ENCODE measurements around the gene SMURF1.

Gene SMURF1

DNA sequence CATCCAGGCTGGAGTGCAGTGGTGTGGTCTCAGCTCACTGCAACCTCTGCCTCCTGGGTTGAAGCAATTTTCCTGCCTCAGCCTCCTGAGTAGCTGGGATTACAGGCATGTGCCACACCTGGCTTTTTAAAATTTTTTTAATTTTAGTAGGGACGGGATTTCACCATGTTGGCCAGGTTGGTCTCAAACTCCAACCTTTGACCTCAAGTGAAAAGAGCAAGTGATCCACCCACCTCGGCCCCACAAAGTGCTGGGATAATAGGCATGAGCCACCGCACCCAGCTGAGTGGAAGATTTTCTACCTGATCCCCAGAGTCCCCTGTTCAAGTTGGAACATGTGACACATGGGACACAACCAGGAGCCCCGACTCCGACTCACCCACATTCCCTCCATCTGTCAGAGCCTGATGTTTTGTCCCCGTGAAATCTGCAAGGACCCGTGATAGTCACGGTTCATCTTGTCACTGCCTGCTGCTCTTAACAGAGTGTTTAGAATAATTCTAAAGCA is 104.5 kb downstream of the SMURF1 start:
- H3K9ac ChIP-seq (ENCODE audit: low read depth, low read length), result no peak overlapping the region
- H3K27ac ChIP-seq (ENCODE audit: low read length), result no peak overlapping the region
- H3K4me3 ChIP-seq (ENCODE audit: low read length), result no peak overlapping the region
- H3K4me1 ChIP-seq (ENCODE audit: insufficient read depth, low read length), result no peaks in the 10 kb centered on the region
- H3K9me3 ChIP-seq (ENCODE audit: insufficient read depth, low read depth, low read length), result no peaks in the 10 kb centered on the region
- H3K27me3 ChIP-seq (ENCODE audit: insufficient read depth, low read length), result no peaks in the 10 kb centered on the region
- peaks cover 91% of the 10 kb centered on the region for H3K36me3 ChIP-seq (ENCODE audit: insufficient read depth, low read depth, low read length)

DNA sequence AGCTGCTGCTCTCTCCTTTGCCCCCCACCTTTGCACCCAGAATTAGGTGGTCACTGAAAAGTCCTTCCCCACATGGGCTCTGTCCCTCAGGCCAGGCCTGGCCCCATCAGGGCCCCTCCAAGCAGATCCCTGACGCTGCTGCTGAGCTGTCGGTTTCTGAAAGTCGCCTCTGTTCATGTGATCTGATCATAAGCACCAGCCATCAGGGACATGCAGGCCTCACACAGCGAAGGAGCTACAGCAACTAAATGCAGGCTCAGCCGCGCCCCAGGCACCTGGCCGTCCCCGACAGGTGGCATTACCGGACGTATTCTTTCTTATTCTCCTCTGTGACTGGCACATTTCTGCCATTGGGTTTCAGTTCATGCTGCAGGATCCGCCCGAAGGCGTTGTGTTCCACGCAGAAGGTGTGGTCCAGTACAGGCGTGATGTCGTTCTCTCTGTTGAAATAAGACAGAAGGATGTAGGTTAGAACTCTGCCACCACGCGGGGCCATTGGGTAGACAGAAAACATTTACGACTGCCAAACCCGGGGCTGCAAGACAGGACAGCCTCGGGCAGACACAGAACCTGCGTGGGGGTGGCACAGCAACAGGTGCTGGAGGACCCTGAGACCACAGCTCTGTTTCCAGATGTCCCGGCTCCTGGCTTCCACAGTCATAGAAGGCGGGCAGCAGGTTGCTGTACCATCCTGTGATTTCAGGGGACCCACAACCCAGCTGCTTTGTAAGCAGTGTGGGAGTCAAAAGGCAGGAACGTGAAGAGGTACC is 105.6 kb downstream of the SMURF1 start:
- H3K27me3 ChIP-seq (ENCODE audit: insufficient read depth, low read length), result no peaks in the 10 kb centered on the region
- H3K9ac ChIP-seq (ENCODE audit: low read depth, low read length), result no peak overlapping the region
- no peak overlapping the region for H3K4me3 ChIP-seq (ENCODE audit: low read length)
- peaks cover 91% of the 10 kb centered on the region for H3K36me3 ChIP-seq (ENCODE audit: insufficient read depth, low read depth, low read length)
- H3K9me3 ChIP-seq (ENCODE audit: insufficient read depth, low read depth, low read length), result no peaks in the 10 kb centered on the region
- H3K4me1 ChIP-seq (ENCODE audit: insufficient read depth, low read length), result no peaks in the 10 kb centered on the region
- no peak overlapping the region for H3K27ac ChIP-seq (ENCODE audit: low read length)

DNA sequence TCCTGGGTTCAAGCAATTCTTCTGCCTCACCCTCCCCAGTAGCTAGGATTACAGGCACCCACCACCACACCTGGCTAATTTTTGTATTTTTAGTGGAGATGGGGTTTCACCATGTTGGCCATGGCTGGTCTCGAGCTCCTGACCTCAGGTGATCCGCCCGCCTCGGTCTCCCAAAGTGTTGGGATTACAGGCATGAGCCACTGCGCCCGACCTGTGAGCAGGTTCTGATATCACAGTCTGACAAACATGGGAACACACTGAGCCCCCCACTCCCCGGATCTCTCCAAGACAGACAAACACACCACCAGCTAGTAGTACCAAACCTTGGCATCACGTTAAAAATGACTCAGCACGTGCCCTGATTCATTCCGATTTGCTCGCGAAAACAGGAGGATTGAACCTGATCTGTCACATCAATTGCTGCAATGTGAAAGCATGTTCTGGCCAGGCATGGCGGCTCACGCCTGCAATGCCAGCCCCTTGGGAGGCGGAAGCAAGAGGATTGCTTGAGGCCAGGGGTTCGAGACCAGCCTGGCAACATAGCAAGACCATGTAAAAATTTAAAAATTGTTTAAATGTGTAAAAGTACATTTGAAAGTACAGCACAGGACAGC is 106.5 kb downstream of the SMURF1 start:
- Histone ChIP-seq H3K9me3 (ENCODE audit: insufficient read depth, low read depth, low read length) (no peaks in the 10 kb centered on the region), H3K27ac (ENCODE audit: low read length) (no peak overlapping the region), H3K9ac (ENCODE audit: low read depth, low read length) (no peak overlapping the region), H3K4me1 (ENCODE audit: insufficient read depth, low read length) (no peaks in the 10 kb centered on the region), H3K27me3 (ENCODE audit: insufficient read depth, low read length) (no peaks in the 10 kb centered on the region), H3K36me3 (ENCODE audit: insufficient read depth, low read depth, low read length) (peaks cover 91% of the 10 kb centered on the region), H3K4me3 (ENCODE audit: low read length) (no peak overlapping the region)

DNA sequence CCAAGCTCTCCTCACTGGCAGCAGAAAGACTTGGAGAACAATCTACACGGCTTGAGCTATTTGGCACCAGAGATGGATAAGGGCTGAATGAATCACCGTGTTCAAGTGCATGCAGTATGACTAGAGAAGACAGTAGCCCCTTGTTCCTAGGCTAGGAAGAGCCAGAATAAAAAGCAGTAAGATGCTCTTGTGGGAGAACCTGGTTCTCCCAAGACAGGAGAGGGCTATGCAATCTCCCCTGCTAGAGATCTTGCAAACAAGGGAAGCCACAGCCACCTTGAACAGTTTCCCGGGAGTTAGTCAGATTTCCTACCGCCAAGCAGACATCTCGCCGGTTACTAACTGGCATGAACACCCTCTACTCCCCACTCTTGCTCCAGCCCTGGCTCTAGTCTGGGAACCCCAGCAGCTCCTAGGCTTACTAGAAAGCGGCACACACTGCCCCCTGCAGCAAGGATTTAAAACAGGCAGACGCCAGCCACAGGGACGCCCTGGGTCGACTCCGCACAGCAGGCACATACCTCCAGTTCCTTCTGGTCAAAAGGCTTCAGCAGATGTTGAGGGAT is 107.3 kb downstream of the SMURF1 start:
- Histone ChIP-seq H3K9ac (ENCODE audit: low read depth, low read length) (no peak overlapping the region), H3K4me1 (ENCODE audit: insufficient read depth, low read length) (no peaks in the 10 kb centered on the region), H3K27me3 (ENCODE audit: insufficient read depth, low read length) (no peaks in the 10 kb centered on the region), H3K4me3 (ENCODE audit: low read length) (no peak overlapping the region), H3K27ac (ENCODE audit: low read length) (no peak overlapping the region), H3K36me3 (ENCODE audit: insufficient read depth, low read depth, low read length) (peaks cover 90% of the 10 kb centered on the region), H3K9me3 (ENCODE audit: insufficient read depth, low read depth, low read length) (no peaks in the 10 kb centered on the region)

DNA sequence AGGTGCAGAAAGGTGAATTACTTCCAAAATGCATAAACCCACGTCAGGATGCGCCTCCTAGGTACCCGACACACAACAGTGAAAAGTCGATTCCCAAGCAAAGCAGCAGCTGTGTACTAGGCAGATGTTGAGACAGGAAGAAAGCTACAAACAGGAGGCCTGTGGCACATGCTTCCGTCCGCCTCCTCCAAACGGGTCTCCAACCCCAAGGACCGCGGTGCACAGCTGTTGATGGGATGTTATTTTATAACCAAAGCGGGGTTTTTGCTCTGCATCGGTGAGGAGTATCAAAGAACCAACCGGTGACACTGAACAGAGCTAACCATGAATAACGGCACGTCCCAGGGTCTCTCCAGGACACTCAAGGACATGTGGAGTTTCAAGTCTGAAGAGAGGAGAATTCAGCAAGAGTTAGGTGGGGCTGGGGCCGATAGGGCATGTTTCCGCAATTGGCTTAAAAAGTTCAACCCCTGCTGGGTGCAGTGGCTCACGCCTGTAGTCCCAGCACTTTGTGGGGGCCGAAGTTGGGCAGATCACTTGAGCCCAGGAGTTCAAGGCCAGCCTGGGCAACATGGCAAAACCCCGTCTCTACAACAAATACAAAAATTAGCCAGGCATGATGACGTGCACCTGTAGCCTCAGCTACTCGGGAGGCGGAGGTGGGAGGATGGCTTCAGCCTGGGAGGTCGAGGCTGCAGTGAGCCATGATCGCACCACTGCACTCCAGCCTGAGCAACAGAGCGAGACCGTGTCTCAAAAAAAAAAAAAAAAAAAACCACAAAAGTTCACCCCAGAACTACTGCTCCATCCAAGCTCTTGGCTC is 108.0 kb downstream of the SMURF1 start:
- Histone ChIP-seq H3K27me3 (ENCODE audit: insufficient read depth, low read length) (no peaks in the 10 kb centered on the region), H3K36me3 (ENCODE audit: insufficient read depth, low read depth, low read length) (peaks cover 91% of the 10 kb centered on the region), H3K4me1 (ENCODE audit: insufficient read depth, low read length) (no peaks in the 10 kb centered on the region), H3K4me3 (ENCODE audit: low read length) (no peak overlapping the region), H3K9ac (ENCODE audit: low read depth, low read length) (no peak overlapping the region), H3K27ac (ENCODE audit: low read length) (no peak overlapping the region), H3K9me3 (ENCODE audit: insufficient read depth, low read depth, low read length) (no peaks in the 10 kb centered on the region)

DNA sequence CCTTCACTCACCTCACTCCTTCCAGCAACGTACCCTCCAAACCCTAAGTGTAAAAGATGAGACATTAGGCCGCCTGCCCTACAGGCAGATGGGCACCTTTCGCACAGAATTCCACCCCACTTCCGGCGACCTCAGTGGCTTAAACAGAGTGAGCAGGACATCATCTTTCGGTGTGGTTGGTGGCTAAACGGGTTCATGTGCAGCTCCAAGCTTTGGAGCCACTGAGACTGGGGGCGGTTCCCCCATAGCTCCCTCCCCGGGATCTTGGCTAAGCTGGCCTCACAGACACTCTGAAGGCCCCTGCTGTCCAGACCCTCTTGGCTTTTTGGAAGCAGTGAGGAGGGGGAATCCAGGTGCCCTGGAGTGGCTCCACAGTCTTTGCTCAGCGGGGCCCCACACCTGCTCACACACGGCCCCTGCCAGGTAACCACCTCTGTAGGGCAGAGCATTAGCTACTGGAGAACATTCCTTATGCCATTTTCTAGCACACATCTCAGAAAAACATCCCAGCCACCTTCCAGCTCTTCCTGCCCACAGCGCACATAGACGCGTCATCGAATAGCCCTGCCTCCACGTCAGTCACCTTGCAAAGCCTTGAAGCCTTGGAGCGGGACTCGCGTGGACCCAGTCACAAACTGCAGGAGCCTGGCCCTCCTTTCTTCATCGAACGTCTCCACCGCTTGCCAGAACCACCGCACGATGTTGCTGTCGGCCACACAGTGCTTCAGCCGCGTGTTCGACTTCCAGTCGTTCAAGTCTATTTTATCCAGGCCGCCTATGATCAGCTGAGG is 108.8 kb downstream of the SMURF1 start:
- Histone ChIP-seq H3K27me3 (ENCODE audit: insufficient read depth, low read length) (no peaks in the 10 kb centered on the region), H3K9ac (ENCODE audit: low read depth, low read length) (no peak overlapping the region), H3K36me3 (ENCODE audit: insufficient read depth, low read depth, low read length) (peaks cover 97% of the 10 kb centered on the region), H3K4me3 (ENCODE audit: low read length) (no peak overlapping the region), H3K4me1 (ENCODE audit: insufficient read depth, low read length) (no peaks in the 10 kb centered on the region), H3K27ac (ENCODE audit: low read length) (no peak overlapping the region), H3K9me3 (ENCODE audit: insufficient read depth, low read depth, low read length) (no peaks in the 10 kb centered on the region)

DNA sequence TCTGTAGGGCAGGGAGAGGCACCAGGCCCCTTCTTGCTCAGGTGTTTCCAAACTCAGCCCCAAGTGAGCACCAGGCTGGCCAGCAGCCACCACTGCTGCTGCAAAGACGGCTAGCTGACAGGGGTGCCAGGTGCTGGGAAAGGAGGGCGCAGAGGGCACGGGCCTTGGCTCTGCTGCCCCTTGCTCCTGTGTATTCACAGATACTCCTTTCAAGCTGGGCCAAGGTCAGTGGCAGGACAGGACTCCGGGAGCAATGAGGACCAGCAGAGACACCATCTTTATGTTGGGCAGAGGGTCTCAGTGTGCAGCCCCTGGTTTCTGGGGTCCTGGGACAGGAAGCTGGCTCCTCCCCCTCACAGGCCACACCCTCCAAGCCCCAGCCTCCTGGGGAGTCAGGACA is 110.1 kb downstream of the SMURF1 start:
- no peaks in the 10 kb centered on the region for H3K4me1 ChIP-seq (ENCODE audit: insufficient read depth, low read length)
- H3K36me3 ChIP-seq (ENCODE audit: insufficient read depth, low read depth, low read length), result peaks cover 99% of the 10 kb centered on the region
- no peaks in the 10 kb centered on the region for H3K9me3 ChIP-seq (ENCODE audit: insufficient read depth, low read depth, low read length)
- H3K27me3 ChIP-seq (ENCODE audit: insufficient read depth, low read length), result no peaks in the 10 kb centered on the region
- no peak overlapping the region for H3K4me3 ChIP-seq (ENCODE audit: low read length)
- H3K9ac ChIP-seq (ENCODE audit: low read depth, low read length), result no peak overlapping the region
- no peak overlapping the region for H3K27ac ChIP-seq (ENCODE audit: low read length)

DNA sequence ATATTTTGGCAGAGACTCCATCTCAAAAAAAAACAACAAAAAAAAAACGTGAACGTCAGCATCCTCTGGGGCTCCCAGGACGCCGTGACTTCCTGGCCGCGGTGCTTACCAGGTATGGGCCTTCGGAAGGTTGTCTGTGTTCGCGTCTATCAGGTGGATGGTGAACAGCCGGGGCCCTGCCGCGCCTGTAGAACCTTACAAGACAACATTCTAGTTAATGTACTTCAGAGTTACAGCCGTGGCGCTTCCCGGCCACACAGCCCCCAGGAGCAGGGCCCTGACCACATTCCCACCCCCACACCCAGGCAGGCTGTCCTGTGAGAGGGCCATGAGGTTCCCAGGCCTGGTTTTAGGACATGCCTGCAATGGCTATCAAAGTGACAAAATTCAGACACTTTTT is 111.0 kb downstream of the SMURF1 start:
- no peaks in the 10 kb centered on the region for H3K27me3 ChIP-seq (ENCODE audit: insufficient read depth, low read length)
- no peak overlapping the region for H3K4me3 ChIP-seq (ENCODE audit: low read length)
- peaks cover 99% of the 10 kb centered on the region for H3K36me3 ChIP-seq (ENCODE audit: insufficient read depth, low read depth, low read length)
- H3K9ac ChIP-seq (ENCODE audit: low read depth, low read length), result no peak overlapping the region
- no peaks in the 10 kb centered on the region for H3K4me1 ChIP-seq (ENCODE audit: insufficient read depth, low read length)
- H3K27ac ChIP-seq (ENCODE audit: low read length), result no peak overlapping the region
- no peaks in the 10 kb centered on the region for H3K9me3 ChIP-seq (ENCODE audit: insufficient read depth, low read depth, low read length)

DNA sequence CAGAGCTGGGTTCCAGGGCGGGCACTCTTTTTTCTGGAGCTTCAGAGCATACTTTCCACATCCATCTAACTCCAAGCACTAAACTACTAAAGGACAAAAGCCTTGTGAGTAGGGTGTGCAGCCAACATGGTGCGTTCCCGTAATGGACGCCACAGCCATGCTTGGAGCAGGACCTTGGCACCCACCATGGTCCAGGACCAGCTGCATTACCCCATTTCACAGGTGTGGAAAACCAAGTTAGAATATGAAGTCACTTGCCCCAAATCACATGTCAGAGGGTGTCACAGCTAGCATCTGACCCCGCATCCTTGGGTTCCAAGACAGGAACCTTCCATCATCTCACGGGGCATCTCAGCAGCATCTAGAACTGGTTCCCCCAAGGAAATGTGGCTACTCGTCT is 112.4 kb downstream of the SMURF1 start:
- Histone ChIP-seq H3K27me3 (ENCODE audit: insufficient read depth, low read length) (no peaks in the 10 kb centered on the region), H3K36me3 (ENCODE audit: insufficient read depth, low read depth, low read length) (peaks cover 94% of the 10 kb centered on the region), H3K9me3 (ENCODE audit: insufficient read depth, low read depth, low read length) (no peaks in the 10 kb centered on the region), H3K9ac (ENCODE audit: low read depth, low read length) (no peak overlapping the region), H3K4me1 (ENCODE audit: insufficient read depth, low read length) (no peaks in the 10 kb centered on the region), H3K4me3 (ENCODE audit: low read length) (no peak overlapping the region), H3K27ac (ENCODE audit: low read length) (no peak overlapping the region)

DNA sequence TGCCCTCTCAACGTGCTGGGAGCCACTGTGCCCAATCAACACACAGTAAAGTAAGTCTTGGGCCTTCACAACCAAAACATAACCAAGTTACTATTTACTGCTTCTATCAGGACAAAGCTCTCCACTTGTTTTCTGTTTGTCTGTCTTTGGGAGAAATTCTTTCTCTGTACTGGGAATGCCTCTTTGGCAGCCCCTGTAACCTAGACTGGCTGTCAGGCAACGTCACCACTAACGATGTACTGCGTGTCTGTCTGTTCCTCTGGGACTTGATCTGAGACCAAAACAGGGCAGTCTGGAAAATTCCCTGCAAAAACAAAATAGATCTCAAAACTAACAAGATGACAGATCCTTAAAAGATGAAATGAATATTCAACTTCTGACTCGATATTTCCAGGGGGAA is 113.0 kb downstream of the SMURF1 start:
- Histone ChIP-seq H3K9ac (ENCODE audit: low read depth, low read length) (no peak overlapping the region), H3K36me3 (ENCODE audit: insufficient read depth, low read depth, low read length) (peaks cover 88% of the 10 kb centered on the region), H3K9me3 (ENCODE audit: insufficient read depth, low read depth, low read length) (no peaks in the 10 kb centered on the region), H3K27ac (ENCODE audit: low read length) (no peak overlapping the region), H3K27me3 (ENCODE audit: insufficient read depth, low read length) (no peaks in the 10 kb centered on the region), H3K4me3 (ENCODE audit: low read length) (no peak overlapping the region), H3K4me1 (ENCODE audit: insufficient read depth, low read length) (no peaks in the 10 kb centered on the region)

DNA sequence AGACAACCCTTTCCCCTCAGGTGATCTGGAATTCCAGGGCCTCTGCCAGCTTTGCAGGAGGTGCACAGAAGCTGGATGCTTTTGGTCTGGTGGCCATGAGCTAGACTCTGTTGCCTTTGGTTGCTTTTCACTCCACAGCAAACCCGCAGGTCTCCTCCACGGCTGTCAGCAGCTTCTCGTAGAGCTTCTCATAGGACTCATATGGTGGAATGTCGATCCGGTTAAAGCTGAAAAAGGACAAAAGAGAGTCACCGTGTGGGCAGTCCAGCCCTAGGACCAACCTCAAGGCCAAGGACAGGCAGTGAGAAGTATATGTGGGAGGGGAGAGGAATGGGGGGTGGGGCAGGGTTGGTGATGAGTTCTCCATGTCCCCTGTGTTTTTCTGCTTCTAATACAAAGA is 113.5 kb downstream of the SMURF1 start:
- Histone ChIP-seq H3K4me3 (ENCODE audit: low read length) (no peak overlapping the region), H3K36me3 (ENCODE audit: insufficient read depth, low read depth, low read length) (peaks cover 83% of the 10 kb centered on the region)

More for the DNA sequence above, 113.5 kb downstream of the SMURF1 start:
- H3K27me3 ChIP-seq (ENCODE audit: insufficient read depth, low read length), result no peaks in the 10 kb centered on the region
- no peaks in the 10 kb centered on the region for H3K9me3 ChIP-seq (ENCODE audit: insufficient read depth, low read depth, low read length)
- no peak overlapping the region for H3K27ac ChIP-seq (ENCODE audit: low read length)
- H3K9ac ChIP-seq (ENCODE audit: low read depth, low read length), result no peak overlapping the region
- no peaks in the 10 kb centered on the region for H3K4me1 ChIP-seq (ENCODE audit: insufficient read depth, low read length)

Data from iPS-20b (cell line).